Measurements from ENCODE around the gene CPPED1. TPM values are rescaled to one million over a fixed set of nuclear protein-coding genes. Genes with fewer than 3 reads are reported as not detected.

Gene CPPED1
- total RNA-seq, 1 donor from 2014 or later, result 21.4 TPM

GRCh38 chr16:12649356-12649755 lies 154.3 kb downstream of the CPPED1 start:
- no peak for DNase-seq (ENCODE audit: low spot score)

- DNase-seq (ENCODE audit: low spot score), result no peak
These were observed 157.0 kb downstream of the CPPED1 start for GRCh38 chr16:12646490-12647274.

GRCh38 chr16:12646098-12646489 lies 157.6 kb downstream of the CPPED1 start:
- DNase-seq (ENCODE audit: low spot score), result no peak

- DNase-seq (ENCODE audit: low spot score), result no peak
These were observed 160.6 kb downstream of the CPPED1 start for GRCh38 chr16:12643034-12643455.

- no peak for DNase-seq (ENCODE audit: low spot score)
These were observed 164.6 kb downstream of the CPPED1 start for GRCh38 chr16:12639044-12639443.

DNA sequence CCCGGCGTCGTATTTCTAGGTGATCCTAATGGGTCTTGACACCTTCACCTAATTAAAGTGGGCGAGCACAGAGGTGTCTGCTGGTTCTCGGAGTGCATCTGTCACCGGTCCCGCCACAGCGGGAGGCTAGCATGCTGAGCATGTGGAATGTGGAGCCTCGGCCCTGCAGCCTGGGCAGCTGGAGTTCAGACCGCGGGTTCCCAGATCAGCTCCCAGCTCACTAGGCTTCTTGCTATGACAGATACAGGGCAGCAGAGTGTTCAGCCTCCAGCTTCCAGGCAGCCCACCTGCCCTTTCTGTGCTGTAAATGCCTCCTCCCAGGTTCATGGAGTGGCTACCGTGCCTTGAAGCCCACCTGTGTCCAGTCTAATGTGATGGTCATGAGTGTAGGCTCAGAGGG lies 166.7 kb downstream of the CPPED1 start:
- no peak for DNase-seq (ENCODE audit: low spot score)

- no peak for DNase-seq (ENCODE audit: low spot score)
These were observed 174.4 kb downstream of the CPPED1 start for GRCh38 chr16:12629271-12629670.

DNA sequence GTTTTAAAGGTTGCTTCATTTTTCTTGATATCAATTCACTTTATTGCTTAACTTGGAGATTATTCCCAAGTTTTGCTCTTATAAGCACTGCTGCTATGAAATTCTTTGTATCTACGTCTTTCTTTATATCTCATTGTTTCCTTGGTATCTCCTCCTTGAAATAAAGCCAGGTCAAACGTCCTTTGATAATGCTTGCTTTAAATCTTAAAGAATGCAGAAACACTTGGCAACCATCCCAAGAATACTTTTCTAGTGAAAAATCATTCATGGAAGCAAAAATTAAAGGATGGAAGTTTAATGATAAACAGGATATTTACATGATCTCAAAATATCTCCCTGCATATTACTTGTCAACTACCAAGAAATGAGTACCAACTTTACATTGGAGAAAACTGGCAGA lies 175.2 kb downstream of the CPPED1 start:
- DNase-seq (ENCODE audit: low spot score), result no peak

DNA sequence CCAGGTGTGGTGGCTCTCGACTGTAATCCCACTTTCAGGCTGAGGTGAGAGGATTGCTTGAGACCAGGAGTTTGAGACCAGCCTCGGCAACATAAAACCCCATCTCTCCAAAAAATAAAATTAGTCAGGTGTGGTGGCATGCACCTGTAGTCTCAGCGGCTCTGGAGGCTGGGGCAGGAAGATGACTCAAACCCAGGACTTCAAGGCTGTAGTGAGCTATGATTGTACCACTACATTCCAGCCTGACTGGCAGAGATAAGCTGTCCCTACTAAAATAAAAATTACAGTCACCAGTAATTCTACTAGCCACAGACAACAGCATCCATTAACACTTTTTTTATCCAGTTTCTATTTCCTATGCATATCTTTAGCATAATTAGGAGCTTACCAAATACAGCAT lies 176.3 kb downstream of the CPPED1 start:
- no peak for DNase-seq (ENCODE audit: low spot score)

DNA sequence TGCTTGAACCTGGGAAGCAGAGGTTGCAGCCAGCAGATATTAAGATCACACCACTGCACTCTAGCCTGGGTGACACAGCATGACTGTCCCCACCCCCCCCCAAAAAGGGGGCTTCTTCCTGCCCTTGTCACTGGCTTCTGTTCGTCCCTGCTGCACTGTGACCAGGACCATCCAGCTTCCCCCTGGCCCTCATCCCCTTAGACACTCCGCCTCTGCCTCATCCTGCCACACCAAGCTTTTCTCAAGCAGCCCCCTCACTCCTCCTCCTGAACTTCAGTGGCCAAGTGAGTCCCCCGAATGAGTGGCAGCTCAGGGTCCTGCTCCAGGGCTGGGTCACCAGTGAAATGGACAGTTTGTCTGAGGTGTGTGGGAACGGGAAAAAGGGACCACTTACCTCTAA lies 177.3 kb downstream of the CPPED1 start:
- no peak for DNase-seq (ENCODE audit: low spot score)

- no peak for DNase-seq (ENCODE audit: low spot score)
These were observed 178.0 kb downstream of the CPPED1 start for GRCh38 chr16:12625716-12626115.

DNA sequence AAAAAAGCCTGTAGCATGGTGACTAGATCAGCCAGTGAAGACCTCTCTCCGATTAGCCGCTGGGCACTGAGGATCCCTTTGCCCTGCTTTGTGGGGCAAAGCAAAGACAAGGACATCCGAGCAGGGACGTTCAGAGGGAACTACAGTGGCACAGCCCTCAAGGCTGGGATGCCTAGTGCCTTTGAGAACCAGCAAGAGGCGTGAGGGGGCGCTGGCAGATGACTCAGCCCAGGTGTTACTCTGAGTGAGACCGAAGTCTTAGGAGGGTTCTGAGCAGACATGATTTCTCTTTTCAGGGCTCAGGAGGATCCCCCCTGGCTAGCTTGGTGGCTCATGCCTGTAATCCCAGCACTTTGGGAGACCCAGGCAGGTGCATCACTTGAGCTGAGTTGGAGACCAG lies 178.6 kb downstream of the CPPED1 start:
- DNase-seq (ENCODE audit: low spot score), result no peak

DNA sequence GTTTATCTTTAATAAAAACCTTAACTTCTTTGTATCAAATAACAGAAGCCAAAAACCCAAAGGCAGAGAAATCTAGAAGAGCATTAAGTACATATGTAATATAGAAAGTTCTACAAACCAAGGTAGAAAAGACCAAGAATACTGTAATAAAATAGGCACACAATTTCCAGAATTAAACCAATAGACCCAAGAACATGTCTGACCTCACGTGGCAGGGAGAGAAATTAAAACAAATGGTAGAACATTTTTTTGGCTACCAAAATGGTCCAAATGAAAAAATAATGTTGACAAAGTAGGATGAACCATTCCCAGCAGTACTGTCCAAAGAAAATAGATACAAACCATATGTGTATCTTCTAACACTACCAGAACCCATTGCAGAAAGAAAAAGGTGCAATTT lies 183.5 kb downstream of the CPPED1 start:
- DNase-seq (ENCODE audit: low spot score), result no peak

DNA sequence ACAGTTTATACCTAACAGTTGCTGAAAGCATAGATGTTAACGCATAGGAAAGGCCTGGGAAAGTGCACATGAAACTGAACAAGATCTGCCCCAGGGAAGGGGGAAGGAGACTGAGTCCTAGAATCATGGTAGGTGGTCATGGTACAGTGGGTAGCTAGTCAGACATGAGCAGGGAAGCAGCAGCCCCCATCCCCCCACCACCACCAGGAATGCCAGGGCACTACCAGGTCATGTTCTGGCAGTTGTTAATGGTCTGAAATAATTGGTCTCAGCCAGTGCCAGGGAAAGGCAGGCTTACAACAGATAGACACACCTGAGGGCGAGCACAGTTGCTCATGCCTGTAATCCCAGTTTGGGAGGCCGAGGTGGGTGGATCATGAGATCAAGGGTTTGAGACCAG lies 185.2 kb downstream of the CPPED1 start:
- DNase-seq (ENCODE audit: low spot score), result no peak

GRCh38 chr16:12617401-12617819 lies 186.3 kb downstream of the CPPED1 start:
- DNase-seq (ENCODE audit: low spot score), result no peak

DNA sequence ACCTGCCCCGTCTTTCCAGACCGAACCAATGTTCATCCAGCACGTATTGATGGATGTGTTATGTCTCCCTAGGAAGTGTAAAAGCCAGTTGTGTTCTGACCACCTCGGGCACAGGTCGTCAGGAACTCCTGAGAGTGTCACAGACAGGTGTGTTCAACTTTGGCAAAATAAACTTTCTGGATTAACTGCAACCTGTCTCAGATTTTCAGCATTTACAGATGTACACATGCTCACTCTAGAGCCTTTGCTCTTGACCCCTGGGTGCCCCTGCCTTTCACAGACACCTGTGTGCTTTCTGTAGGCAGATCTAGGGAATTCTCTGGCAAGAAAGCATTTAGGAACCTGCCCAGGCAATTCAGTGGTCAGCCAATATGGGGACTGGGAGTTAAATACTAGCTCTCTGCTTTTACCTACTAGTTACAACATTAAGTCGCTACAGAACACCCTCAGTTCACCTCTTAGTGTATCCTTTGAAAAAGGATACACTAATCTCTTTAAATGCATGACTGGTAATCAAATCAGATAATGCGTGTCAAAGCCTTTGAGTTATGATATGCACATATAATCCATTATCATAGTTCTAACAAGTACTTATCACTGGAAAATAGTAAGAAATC lies 188.9 kb downstream of the CPPED1 start:
- DNase-seq (ENCODE audit: low spot score), result no peak

DNA sequence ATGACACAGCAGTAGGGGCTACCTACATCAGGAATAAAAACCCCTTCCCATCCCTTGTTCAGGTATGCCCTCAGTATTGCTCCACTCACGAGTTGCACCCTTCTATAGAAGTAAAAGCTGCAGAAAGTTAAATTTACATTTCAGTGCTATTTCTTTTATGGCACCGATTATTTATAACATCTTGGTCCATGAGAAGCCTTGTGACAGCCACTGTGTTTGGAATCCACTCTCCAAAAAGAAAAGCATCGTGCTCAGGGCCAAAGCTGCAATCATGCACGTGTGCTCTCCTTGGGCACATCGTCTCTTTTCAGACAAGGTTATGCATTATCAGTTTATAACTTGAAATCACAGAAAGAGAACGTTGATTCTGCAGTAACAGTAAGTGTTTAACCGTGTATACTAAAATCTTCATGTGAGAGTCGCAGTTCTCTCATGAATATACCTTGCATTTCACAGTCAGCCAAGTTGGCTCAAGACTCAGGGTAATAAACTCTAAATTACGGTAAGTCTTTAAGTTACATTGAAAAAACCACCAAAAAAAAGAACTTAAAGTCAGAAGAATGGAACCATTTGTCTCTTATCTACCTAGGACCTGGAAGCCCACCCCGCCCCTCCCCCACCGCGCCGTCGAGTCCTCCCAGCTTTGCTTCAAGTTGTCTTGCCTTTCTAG lies 189.6 kb downstream of the CPPED1 start:
- DNase-seq (ENCODE audit: low spot score), result no peak

GRCh38 chr16:12613131-12613991 lies 190.3 kb downstream of the CPPED1 start:
- DNase-seq (ENCODE audit: low spot score), result no peak

DNA sequence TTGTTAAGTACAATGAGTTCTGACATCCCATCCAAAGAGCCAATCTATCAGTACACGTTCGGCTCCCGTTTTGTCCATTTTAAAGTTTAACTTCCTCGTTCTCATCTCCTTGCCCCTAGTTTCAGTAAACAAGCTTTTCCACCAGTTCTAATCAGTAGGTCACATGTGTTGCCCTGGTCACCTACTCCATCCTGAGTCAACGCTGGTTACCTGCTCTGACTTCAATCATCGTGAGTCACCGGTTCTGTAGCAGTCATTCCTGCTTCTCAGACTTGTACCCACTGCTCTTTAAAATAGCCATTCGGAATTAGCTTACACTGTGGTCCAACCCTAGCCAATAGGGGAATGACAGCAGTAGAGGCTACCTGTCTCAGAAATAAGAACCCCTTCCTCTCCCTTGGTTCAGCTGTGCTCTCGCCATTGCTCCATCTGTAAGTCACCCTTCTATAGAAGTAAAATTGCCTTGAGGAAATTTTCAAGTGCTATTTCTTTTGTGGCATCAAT lies 191.0 kb downstream of the CPPED1 start:
- DNase-seq (ENCODE audit: low spot score), result no peak

DNA sequence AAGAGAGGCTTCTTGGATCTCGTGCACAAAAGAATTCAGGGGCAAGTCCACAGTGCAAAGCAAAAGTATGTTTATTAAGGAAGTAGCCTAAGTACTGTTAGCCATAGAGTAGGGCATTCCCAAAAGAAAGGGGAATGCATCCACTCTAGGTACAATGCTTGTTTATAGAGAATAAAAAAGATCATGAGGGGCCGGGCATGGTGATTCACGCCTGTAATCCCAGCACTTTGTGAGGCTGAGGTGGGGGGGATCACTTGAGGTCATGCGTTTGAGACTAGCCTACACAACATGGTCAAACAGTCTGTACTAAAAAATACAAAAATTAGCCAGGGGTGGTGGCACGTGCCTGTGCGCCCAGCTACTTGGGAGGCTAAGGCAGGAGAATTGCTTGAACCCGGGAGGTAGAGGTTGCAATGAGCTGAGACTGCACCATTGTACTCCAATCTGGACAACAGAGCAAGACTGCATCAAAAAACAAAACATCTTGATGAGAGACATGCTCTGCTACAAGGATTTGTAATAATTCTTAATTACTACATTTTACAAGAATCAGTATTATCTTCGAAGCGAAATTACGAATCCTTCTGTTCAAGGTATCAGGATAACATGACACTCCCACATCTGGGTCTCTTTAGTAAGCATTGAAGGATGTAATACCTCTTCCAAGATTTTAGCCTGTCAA lies 191.6 kb downstream of the CPPED1 start:
- DNase-seq (ENCODE audit: low spot score), result no peak

DNA sequence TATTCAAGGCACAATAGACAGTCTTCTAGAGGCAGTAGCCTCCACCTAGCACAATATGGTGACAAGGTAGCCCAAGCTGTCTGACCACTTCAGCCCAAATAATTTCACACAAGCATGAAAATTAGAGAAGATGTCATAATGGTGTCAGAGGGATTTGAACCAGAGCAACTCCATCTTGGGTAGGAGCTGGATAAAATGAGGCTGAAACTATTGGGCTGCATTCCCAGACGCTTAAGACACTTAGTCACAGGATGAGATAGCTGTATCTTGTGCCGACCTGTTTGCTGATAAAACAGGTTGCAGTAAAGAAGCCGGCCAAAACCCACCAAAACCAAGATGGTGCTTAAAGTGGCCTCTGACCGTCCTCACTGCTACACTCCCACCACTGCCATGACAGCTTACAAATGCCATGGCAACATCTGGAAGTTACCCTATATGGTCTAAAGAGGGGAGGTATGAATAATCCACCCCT lies 192.6 kb downstream of the CPPED1 start:
- no peak for DNase-seq (ENCODE audit: low spot score)

Data from ureter (tissue), 1 donor.